CD4-positive, alpha-beta T cell treated with Interleukin-15 for 4 hours (primary cell): Measurements from ENCODE around the gene SLC52A3.

Experiments
- DNase-seq: peaks from one replicate; pipeline ENCODE4 v3.0.0-alpha.2; 2020; ENCODE audit warnings: low spot score

The SLC52A3 gene

DNA sequence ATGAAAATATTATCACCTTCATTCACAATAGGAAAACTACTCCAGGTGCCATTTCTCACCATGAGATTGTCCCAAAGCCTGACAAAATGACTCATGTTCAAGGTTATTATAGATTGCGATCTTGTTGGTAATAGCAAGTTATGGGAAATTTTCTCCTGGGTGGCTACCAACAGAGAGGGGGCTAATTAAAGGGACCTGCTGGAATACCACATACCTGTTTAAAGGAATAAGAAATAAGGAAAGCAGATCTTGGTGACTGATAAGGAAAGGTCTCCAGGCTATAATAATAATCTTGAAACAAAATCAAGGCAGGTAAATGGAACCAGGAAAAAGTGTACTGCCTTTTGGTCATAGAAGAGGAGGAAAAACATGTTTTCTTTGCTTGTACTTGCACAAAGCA lies 1.4 kb downstream of the SLC52A3 start:
- no peak for DNase-seq

DNA sequence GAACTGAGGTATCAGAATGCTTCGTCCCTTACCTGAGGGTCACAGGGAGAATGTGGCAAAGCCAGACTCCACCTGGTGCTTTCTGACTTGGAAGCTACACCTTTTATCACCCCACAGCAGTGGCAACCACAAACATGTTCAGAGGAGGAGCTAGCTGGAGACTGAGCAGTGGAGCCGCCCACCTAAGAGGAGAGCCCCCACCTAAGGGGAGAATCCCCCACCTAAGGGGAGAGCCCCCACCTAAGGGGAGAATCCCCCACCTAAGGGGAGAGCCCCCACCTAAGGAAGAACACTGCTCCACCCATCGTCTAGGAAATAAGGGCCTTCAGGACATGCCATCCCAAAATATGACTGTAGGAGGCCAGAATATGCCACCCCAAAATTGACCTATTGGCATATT lies 4.0 kb downstream of the SLC52A3 start:
- no peak for DNase-seq

DNA sequence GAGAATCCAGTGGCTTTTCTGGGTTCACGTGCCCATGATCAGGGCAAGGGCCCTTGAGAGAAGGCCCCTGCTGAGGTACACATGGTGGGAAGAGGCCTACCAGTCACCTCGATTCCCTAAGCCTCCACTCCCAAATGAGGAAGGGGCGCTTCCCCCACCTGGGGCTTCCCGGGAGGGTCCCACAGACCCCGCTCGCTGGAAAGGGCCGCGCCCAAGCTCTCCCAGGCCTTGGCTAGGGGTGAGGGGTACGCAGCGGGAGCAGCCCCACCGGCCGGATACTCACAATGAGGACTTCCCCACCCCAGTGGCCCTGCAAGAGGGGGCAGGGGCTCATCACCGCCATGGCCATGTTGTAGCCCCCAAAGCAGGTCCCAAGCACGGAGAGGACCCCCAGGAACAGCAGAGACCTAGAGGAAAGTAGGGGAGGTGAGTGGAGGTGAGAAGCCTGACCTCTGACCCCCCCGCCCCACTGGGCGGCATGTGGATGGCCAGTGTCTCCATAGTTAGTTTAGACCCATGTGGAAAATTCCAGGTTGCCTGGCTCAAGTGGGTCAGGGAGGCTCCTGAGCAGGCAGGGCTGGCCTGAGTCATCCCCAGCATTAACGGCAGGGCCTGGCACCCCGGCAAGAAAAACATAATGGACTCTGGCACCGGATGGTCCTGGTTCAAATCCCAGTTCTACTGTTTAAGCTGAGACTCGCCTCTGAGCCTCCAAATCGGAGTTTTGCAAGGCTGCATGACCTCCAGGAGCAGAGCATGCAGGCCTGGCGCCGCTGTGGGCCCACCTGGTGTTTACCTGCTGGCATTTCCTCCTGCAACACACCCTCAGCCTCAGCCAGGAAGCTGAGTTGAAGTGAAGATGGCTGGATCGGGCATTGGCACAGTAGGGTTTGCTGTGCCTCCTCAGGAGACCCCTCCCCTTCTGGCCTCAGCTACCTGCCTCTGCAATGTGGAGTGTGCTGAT lies 6.6 kb downstream of the SLC52A3 start:
- DNase-seq, result no peak

DNA sequence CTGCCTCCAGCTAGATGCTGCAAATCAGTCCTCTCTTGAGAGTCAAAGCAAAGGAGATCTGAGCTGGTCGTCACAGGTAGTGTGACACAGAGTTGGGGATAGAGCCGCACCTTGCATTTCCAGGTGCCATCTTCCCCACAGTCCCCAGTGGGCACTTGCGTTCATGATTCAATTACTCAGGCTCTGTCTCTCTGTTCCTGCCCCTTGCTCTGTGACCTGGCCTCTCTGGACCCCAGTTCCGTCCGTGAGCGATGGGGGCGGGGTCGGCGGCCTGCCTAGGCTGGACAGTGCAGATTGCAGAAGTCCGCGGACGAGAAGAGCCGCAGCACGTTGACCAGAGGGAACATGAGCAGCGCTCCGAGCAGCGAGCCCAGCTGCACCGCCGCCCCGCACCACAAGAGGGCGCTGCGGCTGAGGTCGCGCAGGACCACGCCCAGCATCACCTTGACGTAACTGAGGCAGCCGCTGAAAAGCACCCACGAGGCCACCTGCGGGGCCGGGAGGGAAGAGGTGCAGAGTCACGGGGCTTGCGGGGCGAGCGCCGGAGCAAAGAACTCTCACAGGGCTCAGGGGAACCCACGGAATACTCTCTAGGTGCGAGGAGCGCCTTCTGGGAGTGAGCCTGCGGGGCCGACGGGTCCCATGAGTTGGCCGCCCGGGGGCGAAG lies 7.4 kb downstream of the SLC52A3 start:
- DNase-seq, result no peak

DNA sequence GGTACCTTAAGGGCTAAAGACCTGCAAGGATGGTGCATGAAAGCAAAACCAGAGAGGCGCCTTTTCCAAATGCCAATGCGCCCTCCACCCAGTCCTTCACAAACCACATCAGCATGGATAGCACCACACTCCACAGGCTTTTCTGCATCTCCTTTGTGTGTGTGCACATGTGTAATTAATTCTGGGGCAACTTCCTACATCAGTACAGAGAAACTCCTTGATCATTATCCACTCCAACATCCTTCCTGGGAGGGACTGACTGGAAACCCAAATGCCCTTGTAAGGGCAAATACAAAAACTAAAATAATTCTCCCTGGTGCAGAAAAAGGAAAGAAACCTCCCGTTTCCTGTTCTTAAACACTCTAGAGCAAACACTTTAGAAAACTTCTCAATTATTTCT lies 10.8 kb downstream of the SLC52A3 start:
- no peak for DNase-seq

DNA sequence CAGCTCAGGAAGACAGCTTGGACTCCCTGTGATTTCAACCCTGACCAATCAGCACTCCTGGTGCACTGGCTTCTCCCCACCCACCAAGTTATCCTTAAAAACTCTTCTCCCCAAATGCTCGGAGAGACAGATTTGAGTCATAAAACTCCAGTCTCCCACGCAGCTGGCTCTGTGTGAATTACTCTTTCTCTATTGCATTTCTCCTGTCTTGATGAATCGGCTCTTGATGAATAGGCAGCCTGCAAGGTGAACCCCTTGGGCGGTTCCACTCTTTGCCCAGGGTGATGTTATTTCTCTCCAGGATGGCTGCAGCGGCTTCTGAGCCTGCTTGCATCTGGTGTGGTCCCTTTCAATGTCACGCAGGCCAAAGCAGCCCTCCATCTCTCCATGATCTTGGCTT lies 12.4 kb downstream of the SLC52A3 start:
- no peak for DNase-seq

DNA sequence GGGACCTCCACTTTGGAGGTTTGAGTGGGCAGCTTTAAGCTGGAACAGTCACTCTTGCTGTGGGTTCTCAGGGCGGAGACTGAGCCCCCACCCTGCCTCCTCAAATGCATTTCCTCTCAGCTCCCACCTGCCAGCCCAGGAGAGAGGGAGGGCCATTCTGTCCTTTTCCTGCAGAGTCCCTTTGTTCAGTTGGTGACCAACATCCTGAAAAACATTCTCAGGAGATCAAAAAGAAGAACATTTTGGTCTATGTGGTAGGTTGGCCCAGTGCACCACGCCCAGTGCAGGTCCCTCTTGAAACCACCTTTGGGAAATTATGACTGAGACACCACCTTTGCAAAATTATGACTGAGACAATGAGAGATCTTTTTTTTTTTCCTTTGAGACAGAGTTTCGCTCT lies 13.4 kb downstream of the SLC52A3 start:
- DNase-seq, result no peak

DNA sequence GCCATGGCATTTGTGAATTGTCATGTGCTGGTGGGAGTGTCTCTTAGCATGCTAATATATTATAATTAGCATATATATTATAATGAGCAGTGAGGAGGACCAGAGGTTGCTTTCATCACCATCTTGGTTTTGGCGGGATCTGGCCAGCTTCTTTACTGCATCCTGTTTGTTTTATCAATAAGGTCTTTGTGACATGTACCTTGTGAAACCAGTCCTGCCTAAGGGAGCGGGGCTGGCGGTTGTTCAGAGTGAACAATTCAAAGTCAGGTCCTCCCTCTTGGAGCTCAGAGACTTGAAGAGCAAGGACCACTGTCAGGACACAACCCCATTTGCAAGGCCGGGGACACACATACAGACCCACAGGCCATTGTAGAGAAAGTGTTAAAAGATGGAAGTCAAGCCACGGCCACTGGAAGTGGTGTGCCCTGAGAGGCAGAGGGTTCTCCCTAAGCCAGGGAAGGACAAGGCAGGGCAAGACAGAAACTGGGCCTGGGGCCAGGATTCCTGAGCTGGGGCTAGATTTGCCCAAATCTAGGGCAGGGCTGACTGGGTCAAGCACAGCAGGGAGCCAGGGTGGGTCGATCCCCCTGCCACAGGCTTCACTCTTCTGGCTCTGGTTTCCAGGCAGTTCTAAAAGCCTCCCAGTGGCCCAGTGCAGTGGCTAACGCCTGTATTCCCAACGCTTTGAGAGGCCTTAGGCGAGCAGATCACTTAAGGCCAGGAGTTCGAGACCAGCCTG lies 14.2 kb downstream of the SLC52A3 start:
- no peak for DNase-seq

DNA sequence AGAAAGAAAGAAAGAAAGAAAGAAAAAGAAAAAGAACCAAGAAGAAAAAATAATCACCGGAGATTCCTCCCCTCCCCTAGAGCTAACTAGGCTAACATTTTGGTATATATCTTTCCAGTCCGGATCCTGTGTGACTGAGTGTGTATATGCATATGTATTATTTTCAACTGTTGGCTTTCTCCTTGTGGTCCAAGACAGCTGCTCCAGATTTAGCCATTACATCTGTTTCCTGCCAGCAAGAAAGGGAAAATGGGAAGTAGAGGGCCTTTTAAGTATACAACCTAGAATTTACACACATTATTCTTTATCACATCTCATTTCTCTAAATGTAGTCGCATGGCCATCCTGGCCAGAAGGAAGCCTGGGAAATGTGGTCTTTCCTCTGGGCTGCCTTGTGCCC lies 15.2 kb downstream of the SLC52A3 start:
- DNase-seq, result no peak

DNA sequence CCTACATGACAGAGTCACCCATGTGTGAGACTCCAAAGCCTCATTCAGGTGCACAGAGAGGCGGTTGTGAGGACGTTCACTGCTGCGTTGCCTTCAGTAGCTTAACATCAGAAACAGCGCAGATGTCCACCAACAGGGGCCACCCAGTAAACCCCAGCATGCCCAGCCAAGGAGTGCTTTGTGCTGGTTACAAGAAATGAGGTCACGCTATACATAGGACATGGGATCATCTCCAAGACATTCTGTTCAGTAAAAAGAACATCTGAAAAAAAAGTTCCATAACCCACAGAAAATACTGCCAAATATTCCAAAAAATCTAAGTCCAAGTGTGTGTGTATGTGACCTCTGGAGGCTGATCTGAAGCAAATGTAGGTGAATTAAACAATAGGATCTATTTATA lies 16.0 kb downstream of the SLC52A3 start:
- DNase-seq, result no peak

DNA sequence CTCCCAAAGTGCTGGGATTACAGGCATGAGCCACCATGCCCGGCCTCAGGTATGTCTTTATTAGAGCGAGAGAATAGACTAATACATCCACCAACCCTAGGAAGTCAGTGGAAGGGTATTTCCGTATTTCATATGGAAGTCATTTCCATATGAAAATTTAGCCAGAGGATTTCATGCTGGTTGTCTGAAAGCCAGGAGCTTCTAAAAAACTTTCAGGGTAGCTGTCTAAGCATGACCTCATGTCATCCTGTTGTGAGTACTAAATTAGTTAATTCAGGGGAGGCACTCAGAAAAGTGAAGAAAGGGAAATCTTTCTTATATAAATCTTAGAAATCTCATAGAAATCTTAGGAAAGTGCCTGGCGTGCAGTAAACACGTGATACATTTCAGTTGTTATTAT lies 16.5 kb downstream of the SLC52A3 start:
- no peak for DNase-seq

DNA sequence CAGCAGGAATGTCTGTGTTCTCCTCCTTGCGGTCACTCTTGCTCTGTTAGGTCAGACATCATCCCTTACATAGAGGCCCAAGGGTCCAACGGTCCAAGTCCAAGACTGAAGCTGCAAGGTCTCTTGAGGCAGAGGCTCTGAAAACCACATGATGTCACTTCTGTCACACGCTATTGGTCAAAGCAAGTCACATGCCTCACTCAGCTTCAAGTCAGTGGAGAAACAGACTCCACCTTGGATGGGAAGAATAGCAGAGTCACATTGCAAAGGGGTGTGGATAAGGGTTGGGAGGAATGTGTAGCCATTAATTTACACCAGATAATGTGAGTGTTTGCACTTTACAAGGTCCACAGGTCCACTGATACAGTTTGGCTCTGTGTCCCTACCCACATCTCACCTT lies 17.5 kb downstream of the SLC52A3 start:
- no peak for DNase-seq

DNA sequence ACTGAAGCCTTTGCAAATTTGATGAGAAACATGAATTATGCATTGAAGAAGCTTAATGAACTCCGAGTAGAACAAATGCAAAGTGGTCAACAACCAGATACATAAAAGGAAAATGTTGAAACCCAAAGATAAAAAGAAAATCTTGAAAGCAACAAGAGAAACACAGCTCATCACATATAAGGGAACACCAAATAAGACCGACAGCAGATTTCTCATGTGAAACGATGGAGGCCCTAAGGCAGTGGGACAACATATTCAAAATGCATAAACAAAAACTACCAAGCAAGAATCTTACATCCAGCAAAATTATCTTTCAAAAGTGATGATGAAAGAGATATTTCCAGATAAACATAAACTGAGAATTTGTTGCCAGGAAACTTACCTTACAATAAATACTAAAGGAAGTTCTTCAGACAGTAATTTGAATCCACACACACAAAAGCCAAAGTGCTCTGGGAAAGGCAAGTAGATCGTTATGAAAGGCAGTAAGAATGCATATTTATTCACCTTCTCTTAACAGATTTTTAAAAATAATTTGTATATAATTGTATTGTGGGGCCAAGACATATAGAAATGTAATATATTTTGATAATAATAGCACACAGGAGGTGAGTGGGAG lies 22.5 kb downstream of the SLC52A3 start:
- DNase-seq, result no peak

DNA sequence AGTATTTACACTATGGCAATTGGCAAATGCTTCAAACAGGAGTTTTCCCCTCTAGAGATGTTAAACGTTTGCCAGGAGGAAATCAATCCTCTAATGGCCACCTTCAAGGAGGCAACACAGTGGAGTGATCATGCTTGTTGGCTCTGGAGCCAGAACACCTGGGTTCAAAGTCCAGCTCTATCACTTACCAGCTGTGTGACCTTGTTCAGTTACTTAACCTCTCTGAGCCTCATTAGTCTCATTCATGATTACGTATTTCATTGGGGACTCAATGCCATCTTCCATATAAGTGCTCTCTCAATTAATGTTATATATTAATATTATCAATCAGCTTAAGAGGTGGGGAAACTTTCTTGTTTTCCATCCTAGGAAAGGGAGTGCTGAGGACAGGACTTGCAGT lies 26.1 kb downstream of the SLC52A3 start:
- no peak for DNase-seq

DNA sequence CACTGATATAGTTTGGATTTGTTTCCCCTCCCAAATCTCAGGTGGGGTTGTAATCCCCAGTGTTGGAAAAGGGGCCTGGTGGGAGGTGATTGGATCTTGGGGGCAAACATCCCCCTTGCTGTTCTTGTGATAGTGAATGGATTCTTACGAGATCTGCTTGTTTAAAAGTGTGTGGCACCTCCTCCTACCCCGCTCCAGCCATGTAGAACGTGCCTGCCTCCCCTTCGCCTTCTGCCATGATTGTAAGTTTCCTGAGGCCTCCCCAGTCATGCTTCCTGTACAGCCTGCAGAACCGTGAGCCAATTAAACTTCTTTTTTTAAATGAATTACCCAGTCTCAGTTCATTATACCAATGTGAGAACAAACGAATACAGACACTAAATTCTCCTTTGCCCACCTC lies 26.7 kb downstream of the SLC52A3 start:
- no peak for DNase-seq

DNA sequence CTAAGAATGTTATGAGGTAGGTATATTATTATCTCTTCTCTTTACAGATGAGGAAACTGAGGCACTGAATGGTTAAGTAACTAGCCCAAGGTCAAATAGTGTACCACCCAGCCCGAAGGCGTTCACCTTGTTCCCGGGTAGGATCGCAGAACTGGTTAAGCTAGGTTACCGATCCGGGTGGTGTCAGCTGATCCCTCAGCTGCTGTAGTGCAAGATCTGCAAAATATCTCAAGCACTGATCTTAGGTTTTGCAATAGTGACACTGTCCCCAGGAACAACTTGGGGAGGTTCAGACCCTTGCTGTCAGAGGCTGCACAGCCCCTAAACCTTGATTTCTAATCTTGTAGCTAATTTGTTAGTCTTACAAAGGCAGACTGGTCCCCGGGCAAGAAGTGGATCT lies 28.1 kb downstream of the SLC52A3 start:
- no peak for DNase-seq

DNA sequence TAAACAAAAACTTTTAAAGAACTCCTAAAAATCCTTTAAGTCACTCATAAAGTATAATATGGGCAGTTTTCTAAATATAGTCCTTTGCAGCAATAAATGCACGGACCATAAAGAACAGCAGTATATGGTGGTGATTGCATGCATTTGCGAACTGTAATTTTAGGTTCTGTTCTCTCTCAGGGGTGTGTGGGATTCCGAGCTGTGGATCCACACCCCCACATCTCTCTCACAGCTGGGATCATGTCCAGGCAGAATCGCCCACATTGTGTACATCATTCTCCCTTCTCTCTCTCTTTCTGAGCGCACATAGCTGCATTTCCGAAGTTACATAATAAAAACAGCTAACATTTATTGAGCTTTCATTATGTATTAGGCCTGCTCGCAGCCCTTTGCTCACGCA lies 28.6 kb downstream of the SLC52A3 start:
- no peak for DNase-seq

DNA sequence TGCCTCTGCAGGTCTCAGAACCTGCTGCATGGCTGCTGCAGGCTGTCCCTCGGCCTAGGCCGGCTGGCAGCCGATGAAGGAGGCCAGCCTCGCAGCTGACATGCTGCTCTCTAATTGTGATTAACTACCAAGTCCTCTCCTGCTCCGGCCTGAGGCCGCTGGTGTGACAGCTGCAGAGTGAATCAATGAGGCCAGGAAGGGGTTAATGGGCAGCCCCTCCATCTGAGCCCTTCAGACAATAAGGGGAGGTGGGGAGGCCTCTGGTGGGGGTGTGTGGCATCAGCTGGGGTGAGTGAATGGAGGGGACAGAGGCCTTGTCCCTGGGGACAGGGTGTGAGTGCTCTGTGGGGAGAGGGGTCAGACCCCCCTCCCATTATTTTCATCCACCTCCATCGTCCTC lies 34.4 kb downstream of the SLC52A3 start:
- DNase-seq, result no peak

DNA sequence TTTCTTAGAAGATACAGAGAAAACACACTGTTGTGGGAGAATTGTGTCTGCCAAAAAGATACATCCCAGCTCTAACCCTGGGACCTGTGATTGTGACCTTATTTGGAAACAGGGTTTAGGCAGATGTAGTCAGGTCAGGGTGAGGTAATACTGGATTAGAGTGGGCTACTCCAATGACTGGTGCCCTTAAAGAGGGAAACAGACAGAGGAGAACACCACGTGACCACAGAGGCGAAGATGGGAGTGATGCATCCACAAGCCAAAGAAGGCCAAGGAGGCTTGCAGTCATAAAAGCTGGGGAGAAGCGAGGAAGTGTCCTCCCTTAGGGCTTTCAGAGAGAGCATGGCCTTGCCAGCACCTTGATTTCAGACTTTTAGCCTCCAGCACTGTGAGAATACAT lies 35.6 kb downstream of the SLC52A3 start:
- DNase-seq, result no peak

DNA sequence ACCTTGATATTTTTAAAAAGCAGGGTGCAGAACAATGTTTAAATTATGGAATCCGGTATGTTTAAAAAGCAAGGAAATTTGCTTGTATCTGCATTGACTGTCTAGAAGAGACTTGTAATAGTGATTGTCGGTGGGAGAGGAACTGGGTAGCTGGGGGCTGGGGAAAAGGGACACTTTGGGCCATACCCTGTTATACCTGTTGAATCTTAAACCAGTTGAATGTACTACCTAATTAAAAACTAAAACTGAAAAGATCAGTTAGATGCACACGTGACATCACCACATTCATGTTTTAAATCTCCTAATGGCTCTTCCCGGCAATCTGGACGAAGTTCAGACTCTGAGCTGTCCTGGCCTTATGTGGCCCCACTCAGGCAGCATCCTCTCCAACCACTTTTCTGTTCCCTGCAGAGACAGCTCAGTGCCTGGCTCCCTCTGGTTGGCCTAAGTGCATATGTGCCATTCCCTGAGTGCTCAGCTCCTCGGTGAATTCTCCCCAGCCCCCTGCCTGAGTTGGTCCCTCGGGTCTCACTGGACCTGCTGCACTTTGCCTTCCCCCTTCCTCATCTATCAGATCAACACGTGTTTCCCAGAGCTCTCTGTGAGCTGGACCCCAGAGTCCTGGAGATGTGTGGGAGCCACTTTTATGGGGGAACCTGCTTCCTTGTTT lies 36.3 kb downstream of the SLC52A3 start:
- DNase-seq, result no peak

DNA sequence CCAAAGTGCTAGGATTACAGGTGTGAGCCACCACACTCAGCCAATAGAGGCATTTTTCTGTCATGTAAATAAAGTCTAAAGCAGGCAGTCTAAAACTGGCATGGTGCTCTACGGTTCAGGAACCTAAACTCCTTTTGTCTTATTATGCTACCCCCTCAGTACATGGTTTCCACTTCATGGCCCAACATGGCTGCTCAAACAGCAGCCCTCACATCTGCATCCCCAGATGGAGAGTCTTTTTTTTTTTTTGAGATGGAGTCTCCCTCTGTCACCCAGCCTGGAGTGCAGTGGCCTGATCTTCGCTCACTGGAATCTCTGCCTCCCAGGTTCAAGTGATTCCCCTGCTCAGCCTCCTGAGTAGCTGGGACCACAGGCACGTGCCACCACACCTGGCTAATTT lies 38.3 kb downstream of the SLC52A3 start:
- DNase-seq, result no peak
